H1 (cell line): Measurements from ENCODE around the gene SLC28A2. TPM values are rescaled to one million over a fixed set of nuclear protein-coding genes. Genes with fewer than 3 reads are reported as not detected.

ENCODE experiments used
- CTCF ChIA-PET: fragments of 300-600 bp; sonication (Branson Sonifier 250); formaldehyde crosslinking; loops from one replicate; lab custom pipeline; 2021; ENCODE audit not compliant: partially characterized antibody; lab: Charles Lee
- POLR2A ChIA-PET: fragments of 300-600 bp; sonication (Branson Sonifier 250); formaldehyde crosslinking; loops from one replicate; lab custom pipeline; 2021; ENCODE audit warnings: inconsistent platforms; ENCODE audit not compliant: partially characterized antibody; lab: Charles Lee
- DNase-seq, 2 experiments: peaks; one replicate each; pipeline versions ENCODE4 v3.0.0 to v3.0.0-alpha.2; 2010 to 2022; ENCODE audit warnings: low spot score in 2 of 2, low read depth in 1 of 2, mixed read lengths in 1 of 2
- FAIRE-seq: peaks from 2 replicates; lab custom pipeline; 2011; peaks lifted over from hg19 to GRCh38; lab: Jason Lieb, UNC
- H2AFZ ChIP-seq: 2 replicates; pipeline ENCODE4 v1.8.1; 2012; ENCODE audit warnings: low read length, inconsistent platforms
- H2AK5ac ChIP-seq: 2 replicates; pipeline ENCODE4 v1.6.1; 2013; ENCODE audit warnings: low read depth, low read length
- H2BK120ac ChIP-seq: replicated peaks from 2 replicates; pipeline ENCODE3; 2013; ENCODE audit warnings: low read depth, low read length, inconsistent platforms
- H2BK12ac ChIP-seq: 2 replicates; pipeline ENCODE4 v1.6.1; 2013; ENCODE audit warnings: low read depth, low read length
- H2BK15ac ChIP-seq: 2 replicates; pipeline ENCODE4 v1.6.1; 2013; ENCODE audit warnings: low read length
- H2BK20ac ChIP-seq: 2 replicates; pipeline ENCODE4 v1.6.1; 2013; ENCODE audit warnings: low read length
- H2BK5ac ChIP-seq: 2 replicates; pipeline ENCODE4 v1.6.1; 2013; ENCODE audit warnings: low read depth, low read length
- H3K14ac ChIP-seq: 2 replicates; pipeline ENCODE4 v1.6.1; 2013; ENCODE audit warnings: inconsistent platforms; ENCODE audit not compliant: insufficient read length
- H3K18ac ChIP-seq: 2 replicates; pipeline ENCODE4 v1.6.1; 2013; ENCODE audit warnings: low read length; ENCODE audit errors: extremely low read depth
- H3K23ac ChIP-seq: 2 replicates; pipeline ENCODE4 v1.6.1; 2013; ENCODE audit warnings: inconsistent platforms; ENCODE audit not compliant: insufficient read length
- H3K23me2 ChIP-seq: 2 replicates; pipeline ENCODE4 v1.6.1; 2013; ENCODE audit warnings: low read depth, low read length
- H3K27ac ChIP-seq: 2 replicates; pipeline ENCODE4 v1.6.1; 2011; ENCODE audit warnings: low read depth, low read length, inconsistent platforms
- H3K27me3 ChIP-seq, 4 experiments: replicated peaks in 1 of 4; 1 replicate in 1 of 4; 2 replicates in 3 of 4; pipeline versions ENCODE4 v1.6.1 to v1.8.1; 2011 to 2013; ENCODE audit warnings: low read length in 3 of 4, mild to moderate bottlenecking in 3 of 4, inconsistent platforms in 2 of 4, mixed read lengths in 2 of 4, moderate library complexity in 1 of 4; ENCODE audit not compliant: control insufficient read depth in 3 of 4, insufficient read depth in 3 of 4; ENCODE audit errors: extremely low read depth in 1 of 4
- H3K36me3 ChIP-seq, 4 experiments: 2 replicates each; pipeline versions ENCODE4 v1.6.1 to v1.8.1; 2011 to 2013; ENCODE audit warnings: mild to moderate bottlenecking in 4 of 4, low read length in 3 of 4, moderate library complexity in 2 of 4, control low read depth in 1 of 4, inconsistent platforms in 1 of 4; ENCODE audit not compliant: insufficient read depth in 4 of 4, control insufficient read depth in 2 of 4
- H3K4ac ChIP-seq: replicated peaks from 2 replicates; pipeline ENCODE3; 2013; ENCODE audit warnings: low read length, low read depth, mixed read lengths, inconsistent platforms; ENCODE audit not compliant: insufficient read length
- H3K4me1 ChIP-seq, 4 experiments: replicated peaks in 1 of 4; 1 replicate in 1 of 4; 2 replicates in 3 of 4; pipeline versions ENCODE4 v1.6.1 to v1.8.1; 2011 to 2013; ENCODE audit warnings: low read length in 3 of 4, inconsistent platforms in 2 of 4, mixed read lengths in 1 of 4; ENCODE audit not compliant: insufficient read depth in 4 of 4, control insufficient read depth in 3 of 4
- H3K4me2 ChIP-seq, 2 experiments: 2 replicates each; pipeline versions ENCODE4 v1.6.1 to v1.8.1; 2011 to 2013; ENCODE audit warnings: low read depth in 2 of 2, low read length in 2 of 2, control low read depth in 1 of 2, inconsistent platforms in 1 of 2, mild to moderate bottlenecking in 1 of 2; ENCODE audit not compliant: insufficient read depth in 1 of 2
- H3K4me3 ChIP-seq, 4 experiments: fragments of 200-600, 300-600 bp in 1 of 4; sonication (generic), shearing (Covaris generic), sonication (Bioruptor Twin) in 1 of 4; 2 replicates each; pipeline versions ENCODE4 v1.5.1 to v1.8.1; 2011 to 2016; ENCODE audit warnings: low read length in 4 of 4, low read depth in 3 of 4, control low read depth in 2 of 4, inconsistent platforms in 2 of 4, mild to moderate bottlenecking in 2 of 4, mixed read lengths in 1 of 4, moderate library complexity in 1 of 4; ENCODE audit not compliant: insufficient read depth in 2 of 4; ENCODE audit errors: extremely low read depth in 1 of 4
- H3K56ac ChIP-seq: replicated peaks from 2 replicates; pipeline ENCODE3; 2013; ENCODE audit warnings: low read depth, mild to moderate bottlenecking, mixed read lengths, low read length, inconsistent platforms; ENCODE audit not compliant: insufficient read length
- H3K79me1 ChIP-seq: 2 replicates; pipeline ENCODE4 v1.6.1; 2013; ENCODE audit warnings: low read depth, low read length, control low read depth
- H3K79me2 ChIP-seq, 2 experiments: 2 replicates each; pipeline versions ENCODE4 v1.6.1 to v1.8.1; 2012 to 2013; ENCODE audit warnings: low read length in 2 of 2, mild to moderate bottlenecking in 2 of 2, inconsistent platforms in 1 of 2; ENCODE audit not compliant: insufficient read depth in 2 of 2, control insufficient read depth in 1 of 2
- H3K9ac ChIP-seq, 4 experiments: replicated peaks in 1 of 4; 1 replicate in 1 of 4; 2 replicates in 3 of 4; pipeline versions ENCODE4 v1.6.1 to v1.8.1; 2011 to 2013; ENCODE audit warnings: low read depth in 3 of 4, low read length in 3 of 4, control low read depth in 2 of 4, mild to moderate bottlenecking in 2 of 4, moderate library complexity in 2 of 4, inconsistent platforms in 1 of 4; ENCODE audit errors: extremely low read depth in 1 of 4
- H3K9me3 ChIP-seq, 2 experiments: 2 replicates each; pipeline versions ENCODE4 v1.6.1 to v1.8.1; 2012 to 2013; ENCODE audit warnings: mild to moderate bottlenecking in 2 of 2, moderate library complexity in 2 of 2, control low read depth in 1 of 2, inconsistent platforms in 1 of 2, low read depth in 1 of 2, low read length in 1 of 2, mixed read lengths in 1 of 2; ENCODE audit not compliant: insufficient read depth in 2 of 2
- H4K20me1 ChIP-seq, 2 experiments: replicated peaks in 1 of 2; 2 replicates each; pipeline versions ENCODE3 to v1.8.1; 2011 to 2013; ENCODE audit warnings: inconsistent platforms in 2 of 2, low read length in 2 of 2, mild to moderate bottlenecking in 1 of 2; ENCODE audit not compliant: insufficient read depth in 2 of 2, control insufficient read depth in 1 of 2
- H4K5ac ChIP-seq: 2 replicates; pipeline ENCODE4 v1.6.1; 2013; ENCODE audit warnings: low read length, low read depth, mixed read lengths, inconsistent platforms; ENCODE audit not compliant: insufficient read length
- H4K8ac ChIP-seq: 2 replicates; pipeline ENCODE4 v1.8.0; 2013; ENCODE audit warnings: mild to moderate bottlenecking, moderate library complexity, low read length, inconsistent platforms; ENCODE audit not compliant: insufficient read depth; ENCODE audit errors: extremely low read depth
- H4K91ac ChIP-seq: replicated peaks from 2 replicates; pipeline ENCODE3; 2013; ENCODE audit warnings: low read length, mixed read lengths, inconsistent platforms; ENCODE audit not compliant: insufficient read length
- EP300 ChIP-seq, 2 experiments: IDR thresholded peaks; 1 replicate in 1 of 2; 2 replicates in 1 of 2; pipeline ENCODE4 v1.6.1; 2011 to 2012; ENCODE audit warnings: low read depth in 2 of 2, low read length in 2 of 2, mild to moderate bottlenecking in 2 of 2, borderline replicate concordance in 1 of 2, inconsistent platforms in 1 of 2, moderate library complexity in 1 of 2
- RNF2 ChIP-seq: fragments of 200-900, 300-1000 bp; sonication (generic); IDR thresholded peaks from 2 replicates; pipeline ENCODE4 v1.7.1; 2016; ENCODE audit warnings: borderline replicate concordance, low read depth, mild to moderate bottlenecking, antibody characterized with exemption, low read length; ENCODE audit not compliant: poor library complexity, severe bottlenecking; ENCODE audit errors: missing control alignments
- WGBS, 2 experiments: shearing (Covaris generic) in 1 of 2; methylation state at CpG; one replicate each; pipeline versions ENCODE4 v1.1.6 to v1.1.7; 2013 to 2015; ENCODE audit warnings: low lambda C conversion rate in 2 of 2, mixed read lengths in 2 of 2, inconsistent platforms in 1 of 2, low coverage in 1 of 2, missing lambda C conversion rate in 1 of 2; ENCODE audit not compliant: insufficient replicate concordance in 2 of 2, insufficient coverage in 1 of 2, insufficient read length in 1 of 2; ENCODE audit errors: extremely low coverage in 1 of 2, missing lambda C conversion rate in 1 of 2; 5-methylcytosine and 5-hydroxymethylcytosine counted together
- polyA plus RNA-seq, 7 experiments: library from polyadenylated mRNA; depleted of rRNA in 3 of 7; stranded (reverse) in 5 of 7; unstranded in 2 of 7; fragments of >200 nt in 5 of 7; fragments of 200-250 nt in 2 of 7; gene quantifications; 1 replicate in 5 of 7; 2 replicates in 1 of 7; 4 replicates in 1 of 7; pipeline versions ENCODE4 v1.2.1 to v1.2.3, GENCODE V29; 2011 to 2013; ENCODE audit warnings: missing spikeins in 2 of 7, mixed read lengths in 2 of 7
- total RNA-seq: library from RNA; stranded (reverse); fragmentation: NEBNext Ultra II Directional; extraction: Animal tissue kit (Norgen Biotek cat#: 25700); gene quantifications from 2 replicates; pipeline ENCODE4 v1.2.1, GENCODE V29; 2021

The SLC28A2 gene
- total and polyA plus RNA-seq, 2 of the 8 experiments (the other 6 are each of a cell fraction or from before 2014, with no cell fraction given) = 0.11 TPM; not detected in 1

DNA sequence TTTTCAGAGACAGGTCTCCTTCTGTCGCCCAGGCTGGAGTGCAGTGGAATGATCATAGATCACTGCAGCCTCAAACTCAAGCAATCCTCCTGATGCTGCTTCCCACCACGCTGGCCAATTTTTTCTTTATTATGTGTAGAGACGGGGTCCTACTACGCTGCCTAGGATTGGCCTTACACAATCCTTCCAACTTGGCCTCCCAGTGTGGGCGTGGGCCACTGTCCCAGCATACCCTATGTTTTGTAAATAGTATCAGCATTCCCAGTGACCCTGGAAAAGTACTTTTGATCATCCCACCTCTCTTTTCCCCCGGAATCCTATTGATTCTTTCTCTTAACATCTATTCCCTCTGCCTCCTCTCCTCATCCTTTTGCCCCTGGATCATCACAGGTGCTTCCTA lies 36.9 kb downstream of the SLC28A2 start:
- ChIA-PET POLR2A (interaction anchor here (0.6 kb wide), 1 partner anchor 165 kb away, joined by 4 read pairs; no protein-coding TSS in a partner anchor), CTCF (no interaction called here)
- no peak overlapping the region for H4K5ac ChIP-seq
- H3K23me2 ChIP-seq = no peaks in the 10 kb centered on the region
- no peak overlapping the region for H2BK15ac ChIP-seq
- no peak overlapping the region for H3K14ac ChIP-seq
- H3K9me3 ChIP-seq = peaks cover 1 to 3% of the 10 kb centered on the region in 2 experiments; a peak in 1 of 4 replicates
- no peak overlapping the region for H3K4ac ChIP-seq
- no peak overlapping the region for H3K9ac ChIP-seq
- FAIRE-seq = no peak
- H2BK120ac ChIP-seq = no peak overlapping the region
- DNase-seq = no peak
- TF ChIP-seq EP300 (IDR thresholded peaks at IDR 0.05; ENCODE audit: borderline replicate concordance in 1 of 2, low read depth in 2 of 2, low read length in 2 of 2) (no peak), RNF2 (no peak)
- H3K23ac ChIP-seq = no peak overlapping the region
- H3K79me2 ChIP-seq = no peaks in the 10 kb centered on the region
- no peak overlapping the region for H2BK5ac ChIP-seq
- no peak overlapping the region for H3K56ac ChIP-seq
- no peak overlapping the region for H2BK20ac ChIP-seq
- H3K4me2 ChIP-seq = no peak overlapping the region
- no peaks in the 10 kb centered on the region for H3K79me1 ChIP-seq
- no peak overlapping the region for H2BK12ac ChIP-seq
- 76% methylated on average over 6 of the region's 6 CpGs; no CpG with 5 or more reads in 1 of the 2 experiments for WGBS, 2 experiments
- no peak overlapping the region for H4K91ac ChIP-seq
- no peaks in the 10 kb centered on the region for H4K20me1 ChIP-seq
- no peak overlapping the region for H4K8ac ChIP-seq
- H3K27ac ChIP-seq = no peak overlapping the region
- H2AK5ac ChIP-seq = no peak overlapping the region
- no peak overlapping the region for H2AFZ ChIP-seq
- no peaks in the 10 kb centered on the region for H3K4me1 ChIP-seq
- H3K36me3 ChIP-seq = no peaks in the 10 kb centered on the region
- H3K27me3 ChIP-seq = no peaks in the 10 kb centered on the region
- no peak overlapping the region for H3K18ac ChIP-seq
- H3K4me3 ChIP-seq = no peak overlapping the region
